Pancreas (tissue), 10 donors: ENCODE results near the gene TFAP2E. TPM values are rescaled to one million over a fixed set of nuclear protein-coding genes. Genes with fewer than 3 reads are reported as not detected.

Experiments
- ATAC-seq, 4 donors: fragments of 200-7000 bp; cut with Tn5 transposase; one replicate each; pipeline versions ENCODE4 v1.8.0 to v1.9.1; 2020; ENCODE audit warnings: mild to moderate bottlenecking in 4 of 4, moderate library complexity in 4 of 4
- DNase-seq, 6 donors: peaks; one replicate each; pipeline ENCODE4 v3.0.0-alpha.2; 2020
- FAIRE-seq: peaks from 2 replicates; lab custom pipeline; 2012; peaks lifted over from hg19 to GRCh38; lab: Jason Lieb, UNC
- H3K27ac ChIP-seq, 4 donors: fragments of 200-600 bp; sonication (generic); 1 replicate in 3 of 4; 2 replicates in 1 of 4; pipeline versions ENCODE4 v1.5.0 to v1.8.0; 2020
- H3K27me3 ChIP-seq, 4 donors: fragments of 200-600 bp; one replicate each; pipeline ENCODE4 v1.8.0; 2021
- H3K36me3 ChIP-seq, 3 donors: fragments of 200-600 bp; sonication (generic) in 1 of 3; one replicate each; pipeline versions ENCODE4 v1.5.0 to v1.8.0; 2020 to 2021
- H3K4me1 ChIP-seq, 3 donors: fragments of 200-600 bp; one replicate each; pipeline ENCODE4 v1.8.0; 2021
- H3K4me3 ChIP-seq, 4 donors: fragments of 200-600 bp; sonication (generic) in 2 of 4; one replicate each; pipeline versions ENCODE4 v1.5.0 to v1.8.0; 2020 to 2021
- H3K9me3 ChIP-seq, 4 donors: fragments of 200-600 bp; one replicate each; pipeline ENCODE4 v1.8.0; 2021
- CTCF ChIP-seq, 4 donors: fragments of 200-600 bp; sonication (generic) in 3 of 4; IDR thresholded peaks; one replicate each; pipeline versions ENCODE4 v1.5.0 to v1.8.0; 2021; ENCODE audit warnings: antibody characterized with exemption in 4 of 4
- WGBS, 2 donors: extraction: QIAGEN DNeasy Blood & Tissue Kit; methylation state at CpG; one replicate each; pipeline ENCODE4 v1.1.7; 2013; 5-methylcytosine and 5-hydroxymethylcytosine counted together
- intact Hi-C, 3 donors: fragments of 100-400 bp; cut with DNase I; formaldehyde crosslinking; loops; one replicate each; pipeline versions ENCODE4 v1.11.1 to v1.14.2; 2022
- polyA plus RNA-seq, 2 donors: library from polyadenylated mRNA; stranded (reverse); fragments of 200-250 nt; gene quantifications; one replicate each; pipeline ENCODE4 v1.2.3, GENCODE V29; 2013
- total RNA-seq, 6 donors: library from RNA; stranded (reverse); fragmentation: NEBNext Ultra II Directional in 4 of 6; extraction: Animal tissue kit (Norgen Biotek cat#: 25700) in 4 of 6; gene quantifications; one replicate each; pipeline versions ENCODE4 v1.2.1 to v1.2.4, GENCODE V29; 2021 to 2023
- donor health status: healthy with polysubstance abuse.
- donor health status: DM: no; HTN: no; CAD: no; lungs with moderate emphysema.
- donor health status: DM: no; HTN: no; CAD: no.
- donor health status: control.
- donor health status: control.
- donor health status: Bipolar disorder and iron deficiency.
- donor health status: DM: yes; HTN: yes; CAD: no.
- donor health status: DM: no; HTN: no; CAD: no.
- donor health status: DM: no; HTN: no; CAD: no.
- donor health status: DM: yes; HTN: yes; CAD: no.

The TFAP2E gene
- total and polyA plus RNA-seq, 8 donors: 0.08 to 2.0 (median 0.25) TPM

- no peak for FAIRE-seq
- WGBS, 2 donors: 100% methylated on average over 1 of the region's 1 CpG
Measured at GRCh38 chr1:35546614-35547013, 26.5 kb upstream of the TFAP2E start.

GRCh38 chr1:35553851-35554250, 19.3 kb upstream of the TFAP2E start:
- peak overlapping the region in 1 of 4 donors; percentile 75 for H3K4me3 ChIP-seq
- peak overlapping the region in 2 of 4 donors; percentile 94 to 99 for H3K27ac ChIP-seq
- H3K36me3 ChIP-seq: peaks cover 0 to 22% (median 0%) of the 10 kb centered on the region in 3 donors
- TF ChIP-seq CTCF (IDR thresholded peaks at IDR 0.05): no peak
- H3K27me3 ChIP-seq: no peaks in the 10 kb centered on the region
- ATAC-seq (no peak), FAIRE-seq (no peak), DNase-seq (no peak)
- intact Hi-C loops: no loop called here
- 36 to 48% methylated on average over 2 of the region's 2 CpGs for WGBS, 2 donors
- H3K4me1 ChIP-seq: peaks cover 32 to 39% (median 35%) of the 10 kb centered on the region in 3 donors
- no peaks in the 10 kb centered on the region for H3K9me3 ChIP-seq

More at GRCh38 chr1:35546614-35547013, 26.5 kb upstream of the TFAP2E start:
- no peaks in the 10 kb centered on the region for H3K27me3 ChIP-seq
- intact Hi-C loops: no loop called here
- H3K9me3 ChIP-seq: no peaks in the 10 kb centered on the region
- H3K4me3 ChIP-seq: no peak overlapping the region
- DNase-seq (no peak), ATAC-seq (no peak)
- peaks cover 0 to 12% (median 0%) of the 10 kb centered on the region in 3 donors for H3K36me3 ChIP-seq
- H3K27ac ChIP-seq: no peak overlapping the region
- peaks cover 0 to 7% (median 4%) of the 10 kb centered on the region in 3 donors for H3K4me1 ChIP-seq
- TF ChIP-seq CTCF (IDR thresholded peaks at IDR 0.05): no peak

- peak in 2 of 4 donors; percentile 10 to 22 for ATAC-seq
- no peak for TF ChIP-seq CTCF (IDR thresholded peaks at IDR 0.05)
- peaks cover 27 to 39% (median 35%) of the 10 kb centered on the region in 3 donors for H3K4me1 ChIP-seq
- H3K9me3 ChIP-seq: no peaks in the 10 kb centered on the region
- peaks cover 0 to 22% (median 0%) of the 10 kb centered on the region in 3 donors for H3K36me3 ChIP-seq
- intact Hi-C loops: no loop called here
- FAIRE-seq: peak; percentile 13
- no peaks in the 10 kb centered on the region for H3K27me3 ChIP-seq
- H3K27ac ChIP-seq: peak overlapping the region in 3 of 4 donors; percentile 49 to 99 (median 94)
- peak overlapping the region in 2 of 4 donors; percentile 75 to 82 for H3K4me3 ChIP-seq
- peak in 3 of 6 donors; percentile 65 to 67 (median 67) for DNase-seq
- 23% methylated on average over 7 of the region's 7 CpGs for WGBS, 2 donors
Measured at GRCh38 chr1:35554266-35555211, 18.6 kb upstream of the TFAP2E start.

- Histone ChIP-seq H3K36me3 (peaks cover 0 to 15% (median 0%) of the 10 kb centered on the region in 3 donors), H3K9me3 (no peaks in the 10 kb centered on the region), H3K27ac (peak overlapping the region in 3 of 4 donors; percentile 49 to 99 (median 94)), H3K4me1 (peaks cover 25 to 39% (median 35%) of the 10 kb centered on the region in 3 donors), H3K27me3 (no peaks in the 10 kb centered on the region), H3K4me3 (peak overlapping the region in 2 of 4 donors; percentile 75 to 82)
- DNase-seq (no peak), FAIRE-seq (no peak), ATAC-seq (no peak)
- intact Hi-C loops: no loop called here
- 27 to 43% methylated on average over 4 of the region's 4 CpGs for WGBS, 2 donors
- TF ChIP-seq CTCF (IDR thresholded peaks at IDR 0.05): no peak
Measured at GRCh38 chr1:35555212-35555584, 17.9 kb upstream of the TFAP2E start.
